ENCODE measurements around the gene TAL1. TPM values are rescaled to one million over a fixed set of nuclear protein-coding genes. Genes with fewer than 3 reads are reported as not detected.
A peak's percentile ranks its signal among the peaks of the same experiment; 100 is the strongest.

TAL1 gene
- total and polyA plus RNA-seq, 2 donors (not counting 1 experiment from before 2014, with no cell fraction given): 0.01 TPM; not detected in 1

GRCh38 chr1:47189844-47190508, 42.0 kb downstream of the TAL1 start, which contains the start of gene PDZK1IP1:
PDZK1IP1 (minus strand) TSS chr1:47190036; CDS start chr1:47189932, 104 bp downstream.
- Histone ChIP-seq H3K79me2 (ENCODE audit: control insufficient read depth, insufficient read depth, low read length) (no peaks in the 10 kb centered on the region), H3K4me1 (ENCODE audit: control insufficient read depth, extremely low read depth, insufficient read depth, low read length) (peaks cover 2% of the 10 kb centered on the region), H3K27me3 (ENCODE audit: control insufficient read depth, insufficient read depth, low read length) (no peaks in the 10 kb centered on the region), H3K4me2 (ENCODE audit: extremely low read depth, insufficient read depth, low read length) (no peak within 1 kb of the TSS), H3K9me3 (ENCODE audit: control insufficient read depth, insufficient read depth, low read depth, low read length) (no peaks in the 10 kb centered on the region), H3K4me3 (replicated peaks in 1 of 4; ENCODE audit: control extremely low read depth in 1 of 4, insufficient read depth in 1 of 4, low read depth in 3 of 4, low read length in 4 of 4) (no peak within 1 kb of the TSS), H3K9ac (ENCODE audit: insufficient read depth, low read length) (no peak within 1 kb of the TSS), H4K20me1 (ENCODE audit: control insufficient read depth, extremely low read depth, insufficient read depth, low read length) (no peaks in the 10 kb centered on the region), H3K36me3 (ENCODE audit: control insufficient read depth, insufficient read depth, low read length) (no peaks in the 10 kb centered on the region), H2AFZ (ENCODE audit: low read length) (no peak within 1 kb of the TSS), H3K27ac (ENCODE audit: insufficient read depth, low read length) (no peak within 1 kb of the TSS)
- TF ChIP-seq CTCF (conservative IDR thresholded peaks at IDR 0.05 in 1 of 2, IDR thresholded peaks at IDR 0.05 in 1 of 2; ENCODE audit: low read depth in 1 of 2, low read length in 2 of 2): no peak
- no peak for TF ChIP-seq EZH2 (IDR thresholded peaks at IDR 0.05; ENCODE audit: low read length, missing control alignments)
- peak; percentile 50 to 70 for DNase-seq (ENCODE audit: low read depth in 2 of 2)

GRCh38 chr1:47188791-47189785, 42.9 kb downstream of the TAL1 start:
- TF ChIP-seq EZH2 (IDR thresholded peaks at IDR 0.05; ENCODE audit: low read length, missing control alignments) (no peak), CTCF (conservative IDR thresholded peaks at IDR 0.05 in 1 of 2, IDR thresholded peaks at IDR 0.05 in 1 of 2; ENCODE audit: low read depth in 1 of 2, low read length in 2 of 2) (no peak)
- Histone ChIP-seq H3K79me2 (ENCODE audit: control insufficient read depth, insufficient read depth, low read length) (no peaks in the 10 kb centered on the region), H3K27me3 (ENCODE audit: control insufficient read depth, insufficient read depth, low read length) (no peaks in the 10 kb centered on the region), H3K4me1 (ENCODE audit: control insufficient read depth, extremely low read depth, insufficient read depth, low read length) (peaks cover 2% of the 10 kb centered on the region), H4K20me1 (ENCODE audit: control insufficient read depth, extremely low read depth, insufficient read depth, low read length) (no peaks in the 10 kb centered on the region), H3K27ac (ENCODE audit: insufficient read depth, low read length) (no peak overlapping the region), H3K9me3 (ENCODE audit: control insufficient read depth, insufficient read depth, low read depth, low read length) (no peaks in the 10 kb centered on the region), H3K36me3 (ENCODE audit: control insufficient read depth, insufficient read depth, low read length) (no peaks in the 10 kb centered on the region), H3K4me2 (ENCODE audit: extremely low read depth, insufficient read depth, low read length) (no peak overlapping the region), H3K4me3 (replicated peaks in 1 of 4; ENCODE audit: control extremely low read depth in 1 of 4, insufficient read depth in 1 of 4, low read depth in 3 of 4, low read length in 4 of 4) (no peak overlapping the region), H3K9ac (ENCODE audit: insufficient read depth, low read length) (no peak overlapping the region), H2AFZ (ENCODE audit: low read length) (no peak overlapping the region)
- DNase-seq (ENCODE audit: low read depth in 2 of 2): no peak

GRCh38 chr1:47187926-47188250, 44.1 kb downstream of the TAL1 start:
- Histone ChIP-seq H3K27me3 (ENCODE audit: control insufficient read depth, insufficient read depth, low read length) (no peaks in the 10 kb centered on the region), H3K4me3 (replicated peaks in 1 of 4; ENCODE audit: control extremely low read depth in 1 of 4, insufficient read depth in 1 of 4, low read depth in 3 of 4, low read length in 4 of 4) (no peak overlapping the region), H3K9me3 (ENCODE audit: control insufficient read depth, insufficient read depth, low read depth, low read length) (no peaks in the 10 kb centered on the region), H3K4me2 (ENCODE audit: extremely low read depth, insufficient read depth, low read length) (no peak overlapping the region), H3K36me3 (ENCODE audit: control insufficient read depth, insufficient read depth, low read length) (no peaks in the 10 kb centered on the region), H3K4me1 (ENCODE audit: control insufficient read depth, extremely low read depth, insufficient read depth, low read length) (peaks cover 2% of the 10 kb centered on the region), H3K27ac (ENCODE audit: insufficient read depth, low read length) (no peak overlapping the region), H4K20me1 (ENCODE audit: control insufficient read depth, extremely low read depth, insufficient read depth, low read length) (no peaks in the 10 kb centered on the region), H3K79me2 (ENCODE audit: control insufficient read depth, insufficient read depth, low read length) (no peaks in the 10 kb centered on the region), H3K9ac (ENCODE audit: insufficient read depth, low read length) (no peak overlapping the region), H2AFZ (ENCODE audit: low read length) (no peak overlapping the region)
- no peak for DNase-seq (ENCODE audit: low read depth in 2 of 2)
- no peak for TF ChIP-seq EZH2 (IDR thresholded peaks at IDR 0.05; ENCODE audit: low read length, missing control alignments)
- TF ChIP-seq CTCF (conservative IDR thresholded peaks at IDR 0.05 in 1 of 2, IDR thresholded peaks at IDR 0.05 in 1 of 2; ENCODE audit: low read depth in 1 of 2, low read length in 2 of 2): no peak

All from fibroblast of lung (primary cell).